Measurements from ENCODE around the gene SULT1A2. TPM values are rescaled to one million over a fixed set of nuclear protein-coding genes. Genes with fewer than 3 reads are reported as not detected.
A peak's percentile ranks its signal among the peaks of the same experiment; 100 is the strongest.

SULT1A2 gene
- total and polyA plus RNA-seq, 2 of the 13 experiments (the other 11 are each of a cell fraction or from before 2014, with no cell fraction given): 33.0 to 34.2 TPM

- peak; percentile 83; the same call in 1 of the 2 replicates for TF ChIP-seq ZBTB25 (CRISPR knock-in tag; IDR thresholded peaks at IDR 0.05)
- peak; percentile 66; the same call in 1 of the 2 replicates for TF ChIP-seq SIX4 (CRISPR knock-in tag; IDR thresholded peaks at IDR 0.05)
- 0 out of 2 replicates have a peak, but pooled peaks have one; percentile 26 for TF ChIP-seq REXO4 (CRISPR knock-in tag; IDR thresholded peaks at IDR 0.05; ENCODE audit: borderline replicate concordance)
- no peak for TF ChIP-seq KDM1A (CRISPR knock-in tag; IDR thresholded peaks at IDR 0.05)
- peak; percentile 98 for TF ChIP-seq THAP11 (CRISPR knock-in tag; IDR thresholded peaks at IDR 0.05)
- TF ChIP-seq ZBTB20 (CRISPR knock-in tag; IDR thresholded peaks at IDR 0.05; ENCODE audit: borderline replicate concordance, low read depth): peak; percentile 91
- TF ChIP-seq LRRFIP1 (CRISPR knock-in tag; conservative IDR thresholded peaks at IDR 0.05): peak; percentile 85; the same call in 1 of the 2 replicates
- no peak for TF ChIP-seq ZNF431 (CRISPR knock-in tag; IDR thresholded peaks at IDR 0.05; ENCODE audit: borderline replicate concordance, low read depth)
- no peak for TF ChIP-seq ZNF660 (CRISPR knock-in tag; IDR thresholded peaks at IDR 0.05; ENCODE audit: borderline replicate concordance, low read depth)
- TF ChIP-seq PHF21A (CRISPR knock-in tag; IDR thresholded peaks at IDR 0.05): peak; percentile 83; the same call in 1 of the 2 replicates
- TF ChIP-seq MAX (IDR thresholded peaks at IDR 0.05): peak; percentile 91
- TF ChIP-seq ATF4 (CRISPR knock-in tag; IDR thresholded peaks at IDR 0.05): peak in 1 of 2 experiments; percentile 59; a peak in 2 of 4 replicates
- peak; percentile 89 for TF ChIP-seq MEF2D (CRISPR knock-in tag; IDR thresholded peaks at IDR 0.05)
- TF ChIP-seq ZBTB8A (CRISPR knock-in tag; IDR thresholded peaks at IDR 0.05; ENCODE audit: borderline replicate concordance, low read depth): peak; percentile 83; the same call in 1 of the 2 replicates
- peak; percentile 87 for TF ChIP-seq NRL (CRISPR knock-in tag; IDR thresholded peaks at IDR 0.05; ENCODE audit: borderline replicate concordance)
- TF ChIP-seq PRDM4 (CRISPR knock-in tag; IDR thresholded peaks at IDR 0.05; ENCODE audit: borderline replicate concordance): no peak
Observed at GRCh38 chr16:28553776-28554633, 42.8 kb downstream of the SULT1A2 start, which contains the start of gene SGF29 (continued).
